ENCODE measurements around the gene DSCAM. TPM values are rescaled to one million over a fixed set of nuclear protein-coding genes. Genes with fewer than 3 reads are reported as not detected.

The DSCAM gene
- total RNA-seq, 1 experiment from 2014 or later = not detected

- CTCF ChIA-PET = no interaction called here
- POLR2A ChIA-PET = no interaction called here
- RAD21 ChIA-PET (ENCODE audit: low non-redundant PET in 1 of 2, low total read pairs in 2 of 2, uncharacterized antibody in 2 of 2, unreplicated experiment in 2 of 2) = no interaction called here
Measured at GRCh38 chr21:40047211-40047610, 799.7 kb downstream of the DSCAM start.

More at GRCh38 chr21:40047211-40047610, 799.7 kb downstream of the DSCAM start:
- H3K27me3 ChIP-seq (ENCODE audit: insufficient read depth, low read length) = no peaks in the 10 kb centered on the region
- H3K9me2 ChIP-seq (ENCODE audit: insufficient read depth) = no peaks in the 10 kb centered on the region
- H3K4me2 ChIP-seq (ENCODE audit: low read length) = no peak overlapping the region
- H3K9me3 ChIP-seq (ENCODE audit: control insufficient read depth in 1 of 2, insufficient read depth in 1 of 2, low read depth in 1 of 2, low read length in 2 of 2) = peaks cover 0 to 45% of the 10 kb centered on the region in 2 experiments; a peak in 2 of 4 replicates
- intact Hi-C loops (cut with micrococcal nuclease) = no loop called here
- H3K79me2 ChIP-seq (ENCODE audit: insufficient read depth, low read length) = no peaks in the 10 kb centered on the region
- no peak overlapping the region for H3K9ac ChIP-seq (ENCODE audit: low read length)
- TF ChIP-seq SP1 (IDR thresholded peaks at IDR 0.05; ENCODE audit: low read depth) = no peak
- TF ChIP-seq FOSL1 (IDR thresholded peaks at IDR 0.05; ENCODE audit: low read depth) = no peak
- no peak for TF ChIP-seq ZFX (IDR thresholded peaks at IDR 0.05)
- no peak for TF ChIP-seq JUND (IDR thresholded peaks at IDR 0.05)
- no peak for TF ChIP-seq SRF (IDR thresholded peaks at IDR 0.05; ENCODE audit: low read depth)
- TF ChIP-seq ZNF274 (IDR thresholded peaks at IDR 0.05; ENCODE audit: low read depth, low read length) = no peak
- no peak for TF ChIP-seq EGR1 (IDR thresholded peaks at IDR 0.05; ENCODE audit: low read depth)
- no peak for TF ChIP-seq TCF7L2 (IDR thresholded peaks at IDR 0.05; ENCODE audit: borderline replicate concordance, extremely low read depth, insufficient read depth, insufficient read length)
- no peak for TF ChIP-seq ATF3 (IDR thresholded peaks at IDR 0.05)
- no peak for TF ChIP-seq EZH2 (IDR thresholded peaks at IDR 0.05)
- TF ChIP-seq CTCF (IDR thresholded peaks at IDR 0.05 in 2 of 3, conservative IDR thresholded peaks at IDR 0.05 in 1 of 3; ENCODE audit: borderline replicate concordance in 1 of 3, insufficient read depth in 1 of 3, low read depth in 2 of 3, low read length in 2 of 3) = no peak
- TF ChIP-seq CEBPB (IDR thresholded peaks at IDR 0.05; ENCODE audit: low read depth) = no peak
- TF ChIP-seq ELF1 (IDR thresholded peaks at IDR 0.05; ENCODE audit: borderline replicate concordance, low read depth) = no peak
- TF ChIP-seq SIN3A (IDR thresholded peaks at IDR 0.05; ENCODE audit: low read depth) = no peak
- TF ChIP-seq POLR2AphosphoS5 (IDR thresholded peaks at IDR 0.05; ENCODE audit: low read depth, low read length) = no peak
- no peak for TF ChIP-seq REST (IDR thresholded peaks at IDR 0.05; ENCODE audit: low read depth)
- no peak for TF ChIP-seq POLR2A (IDR thresholded peaks at IDR 0.05; ENCODE audit: borderline replicate concordance, extremely low read depth, insufficient read depth, insufficient read length)
- TF ChIP-seq YY1 (IDR thresholded peaks at IDR 0.05; ENCODE audit: extremely low read depth, insufficient replicate concordance, low read depth, low read length) = no peak
- no peaks in the 10 kb centered on the region for H3K36me3 ChIP-seq (ENCODE audit: control insufficient read depth in 1 of 2, insufficient read depth in 2 of 2, low read length in 2 of 2)
- no peak overlapping the region for H2AFZ ChIP-seq (ENCODE audit: low read depth, low read length, poor library complexity, severe bottlenecking)
- no peak for ATAC-seq
- DNase-seq (ENCODE audit: low read depth, low spot score) = no peak
- H3K4me3 ChIP-seq (replicated peaks in 1 of 2; ENCODE audit: low read depth in 1 of 2, low read length in 2 of 2) = no peak overlapping the region
- no peak overlapping the region for H3K27ac ChIP-seq (ENCODE audit: low read depth, low read length)
- BruUV-seq (replicated peaks) = no TSS peak
- no peaks in the 10 kb centered on the region for H3K4me1 ChIP-seq (ENCODE audit: control insufficient read depth in 1 of 2, insufficient read depth in 2 of 2, low read length in 2 of 2)
- no peaks in the 10 kb centered on the region for H4K20me1 ChIP-seq (ENCODE audit: insufficient read depth)

Data from HCT116 (cell line).